HepG2 (cell line): ENCODE measurements around the gene CARTPT. TPM values are rescaled to one million over a fixed set of nuclear protein-coding genes. Genes with fewer than 3 reads are reported as not detected.
A peak's percentile ranks its signal among the peaks of the same experiment; 100 is the strongest.

Experiments
- ATAC-seq: fragments of 200-7000 bp; cut with Tn5 transposase; 3 replicates; pipeline ENCODE4 v1.9.1; 2020; ENCODE audit warnings: mild to moderate bottlenecking, moderate library complexity
- BruUV-seq: library from RNA; stranded (reverse); fragments of 400-500 nt; replicated peaks from 2 replicates; lab custom pipeline; 2021; lab: Mats Ljungman, UMichigan
- CTCF ChIA-PET: fragments of 300-600 bp; formaldehyde crosslinking; extraction: SDS; loops from one replicate; lab custom pipeline; 2021; ENCODE audit warnings: low total read pairs, inconsistent platforms, low intra/inter-chr PET ratio; lab: Yijun Ruan, JAX
- POLR2A ChIA-PET: fragments of 350-600 bp; sonication (Branson Sonifier 250); formaldehyde crosslinking; loops from one replicate; lab custom pipeline; 2020; ENCODE audit warnings: antibody characterized with exemption, inconsistent platforms; lab: Yijun Ruan, JAX
- DNase-seq: peaks from one replicate; pipeline ENCODE4 v3.0.0-alpha.2; 2015; ENCODE audit warnings: low spot score
- FAIRE-seq: peaks from 3 replicates; lab custom pipeline; 2011; peaks lifted over from hg19 to GRCh38; lab: Jason Lieb, UNC
- H2AFZ ChIP-seq: one replicate; pipeline ENCODE4 v1.6.1; 2011; ENCODE audit warnings: low read length, inconsistent platforms
- H3K27ac ChIP-seq: fragments of 300-600 bp; 3 replicates; pipeline ENCODE4 v1.8.0; 2011; ENCODE audit warnings: mixed run types, mild to moderate bottlenecking, mixed read lengths, low read length, inconsistent platforms; ENCODE audit not compliant: insufficient read depth; ENCODE audit errors: extremely low read length
- H3K27me3 ChIP-seq, 2 experiments: fragments of 200-600 bp in 1 of 2; 2 replicates in 1 of 2; 3 replicates in 1 of 2; pipeline versions ENCODE4 v1.6.0 to v1.8.0; 2011; ENCODE audit warnings: low read length in 2 of 2, mild to moderate bottlenecking in 2 of 2, moderate library complexity in 2 of 2, inconsistent platforms in 1 of 2; ENCODE audit not compliant: insufficient read depth in 2 of 2, control insufficient read depth in 1 of 2
- H3K36me3 ChIP-seq, 2 experiments: fragments of 200-600 bp in 1 of 2; replicated peaks in 1 of 2; 2 replicates in 1 of 2; 3 replicates in 1 of 2; pipeline versions ENCODE4 v1.5.1 to v1.8.0; 2011; ENCODE audit warnings: low read length in 2 of 2, inconsistent platforms in 1 of 2; ENCODE audit not compliant: insufficient read depth in 2 of 2, control insufficient read depth in 1 of 2
- H3K4me1 ChIP-seq: 2 replicates; pipeline ENCODE4 v1.5.1; 2012; ENCODE audit warnings: low read length, inconsistent platforms; ENCODE audit not compliant: insufficient read depth
- H3K4me2 ChIP-seq: 2 replicates; pipeline ENCODE4 v1.6.0; 2011; ENCODE audit warnings: low read depth, low read length, inconsistent platforms
- H3K4me3 ChIP-seq, 3 experiments: fragments of 200-600 bp in 1 of 3; sonication (generic), shearing (Covaris generic) in 1 of 3; replicated peaks in 1 of 3; 2 replicates each; pipeline ENCODE4 v1.5.1; 2011 to 2016; ENCODE audit warnings: low read length in 3 of 3, inconsistent platforms in 2 of 3, low read depth in 2 of 3, mild to moderate bottlenecking in 2 of 3, control low read depth in 1 of 3, mixed read lengths in 1 of 3; ENCODE audit not compliant: insufficient read depth in 1 of 3
- H3K79me2 ChIP-seq: one replicate; pipeline ENCODE4 v1.6.1; 2011; ENCODE audit warnings: low read length, inconsistent platforms; ENCODE audit not compliant: insufficient read depth
- H3K9ac ChIP-seq: 2 replicates; pipeline ENCODE4 v1.6.0; 2011; ENCODE audit warnings: mild to moderate bottlenecking, low read depth, low read length, inconsistent platforms; ENCODE audit not compliant: insufficient read depth
- H3K9me3 ChIP-seq: 2 replicates; pipeline ENCODE4 v1.5.1; 2012; ENCODE audit warnings: mild to moderate bottlenecking, low read length
- H4K20me1 ChIP-seq: 2 replicates; pipeline ENCODE4 v1.6.0; 2011; ENCODE audit warnings: inconsistent platforms, mild to moderate bottlenecking, low read length, moderate library complexity; ENCODE audit not compliant: insufficient read depth
- EED ChIP-seq: sonication (generic); formaldehyde crosslinking; IDR thresholded peaks from 2 replicates; pipeline ENCODE4 v1.5.0; 2020; ENCODE audit warnings: mild to moderate bottlenecking, missing genetic modification reagents
- EP300 ChIP-seq, 3 experiments: sonication (generic) in 1 of 3; formaldehyde crosslinking in 1 of 3; IDR thresholded peaks; 2 replicates each; pipeline versions ENCODE4 v1.5.1 to v1.6.1; 2011 to 2020; ENCODE audit warnings: low read depth in 2 of 3, low read length in 2 of 3, borderline replicate concordance in 1 of 3, improper control_type of control experiment in 1 of 3, mild to moderate bottlenecking in 1 of 3, missing genetic modification reagents in 1 of 3, moderate library complexity in 1 of 3
- FOXK2 ChIP-seq: fragments of 450-650 bp; IDR thresholded peaks from 2 replicates; pipeline ENCODE4 v1.6.1; 2016
- HIC2 ChIP-seq: sonication (generic); formaldehyde crosslinking; IDR thresholded peaks from 2 replicates; pipeline ENCODE4 v1.9.0; 2022; ENCODE audit warnings: low read depth, missing genetic modification reagents
- KAT8 ChIP-seq: IDR thresholded peaks from 2 replicates; pipeline ENCODE4 v1.6.1; 2016; ENCODE audit warnings: missing genetic modification reagents, missing compliant biosample characterization
- MBNL3 ChIP-seq: fragments of 250-450 bp; sonication (Bioruptor Pico); conservative IDR thresholded peaks from 2 replicates; pipeline ENCODE4 v1.8.0; 2022; ENCODE audit warnings: mild to moderate bottlenecking, inconsistent platforms
- MYNN ChIP-seq: sonication (generic); formaldehyde crosslinking; IDR thresholded peaks from 2 replicates; pipeline ENCODE4 v1.4.0; 2020; ENCODE audit warnings: mild to moderate bottlenecking, low read depth, missing genetic modification reagents
- NONO ChIP-seq, 2 experiments: fragments of 450-650 bp in 1 of 2; sonication (generic) in 1 of 2; formaldehyde crosslinking in 1 of 2; IDR thresholded peaks in 1 of 2; conservative IDR thresholded peaks in 1 of 2; 2 replicates each; pipeline versions ENCODE4 v1.6.1 to v1.8.0; 2017 to 2022; ENCODE audit warnings: mild to moderate bottlenecking in 1 of 2, missing genetic modification reagents in 1 of 2, moderate library complexity in 1 of 2
- PLRG1 ChIP-seq: fragments of 450-650 bp; conservative IDR thresholded peaks from 2 replicates; pipeline ENCODE4 v1.6.1; 2016
- REST ChIP-seq, 2 experiments: IDR thresholded peaks; 2 replicates each; pipeline ENCODE4 v1.6.1; 2011 to 2012; ENCODE audit warnings: low read length in 2 of 2, borderline replicate concordance in 1 of 2, low read depth in 1 of 2, mild to moderate bottlenecking in 1 of 2, moderate library complexity in 1 of 2
- RXRB ChIP-seq: IDR thresholded peaks from 2 replicates; pipeline ENCODE4 v1.6.1; 2016; ENCODE audit warnings: borderline replicate concordance, missing genetic modification reagents, missing compliant biosample characterization
- THYN1 ChIP-seq: sonication (generic); formaldehyde crosslinking; IDR thresholded peaks from 2 replicates; pipeline ENCODE4 v1.8.1; 2023; ENCODE audit warnings: low read depth, mild to moderate bottlenecking, moderate library complexity, missing genetic modification reagents, borderline replicate concordance
- ZNF232 ChIP-seq: sonication (generic); formaldehyde crosslinking; IDR thresholded peaks from 2 replicates; pipeline ENCODE4 v1.4.0; 2020; ENCODE audit warnings: missing genetic modification reagents, borderline replicate concordance
- ZNF331 ChIP-seq: sonication (generic); formaldehyde crosslinking; IDR thresholded peaks from 2 replicates; pipeline ENCODE4 v1.4.0; 2020; ENCODE audit warnings: missing genetic modification reagents
- ZNF362 ChIP-seq: sonication (generic); formaldehyde crosslinking; IDR thresholded peaks from 2 replicates; pipeline ENCODE4 v1.4.0; 2020; ENCODE audit warnings: missing genetic modification reagents, mild to moderate bottlenecking, borderline replicate concordance
- ZNF850 ChIP-seq: sonication (generic); formaldehyde crosslinking; conservative IDR thresholded peaks from 2 replicates; pipeline ENCODE4 v1.9.0; 2021; ENCODE audit warnings: mild to moderate bottlenecking, missing genetic modification reagents
- WGBS: methylation state at CpG from one replicate; pipeline ENCODE4 v1.1.6; 2017; ENCODE audit warnings: low lambda C conversion rate; 5-methylcytosine and 5-hydroxymethylcytosine counted together
- in situ Hi-C: cut with HindIII; loops from 2 replicates; pipeline ENCODE4 v1.10.0; 2017; ENCODE audit warnings: low pct_unique_long_range_greater_than_20kb; ENCODE audit not compliant: extremely low pct_ligation_motif_present
- intact Hi-C: fragments of 100-400 bp; cut with micrococcal nuclease; formaldehyde crosslinking; loops from one replicate; pipeline ENCODE4 v1.10.0; 2022; ENCODE audit not compliant: unreplicated experiment
- polyA plus RNA-seq, 8 experiments: library from polyadenylated mRNA; depleted of rRNA in 3 of 8; stranded (reverse) in 7 of 8; unstranded in 1 of 8; fragments of >200 nt; fragmentation: Illumina TruSeq in 4 of 8; extraction: Trizol in 4 of 8; gene quantifications; 2 replicates each; pipeline versions ENCODE4 v1.2.1 to v1.2.3, GENCODE V29; 2011 to 2016; ENCODE audit warnings: low read depth in 4 of 8, missing spikeins in 1 of 8, mixed read lengths in 1 of 8; ENCODE audit not compliant: insufficient read depth in 1 of 8
- total RNA-seq, 5 experiments: library from RNA; depleted of rRNA; stranded (reverse); fragments of >200 nt; fragmentation: Illumina TruSeq; extraction: Trizol; gene quantifications; 2 replicates each; pipeline ENCODE4 v1.2.3, GENCODE V29; 2016; ENCODE audit warnings: low read depth in 1 of 5
- TF ChIP-seq, protein P1 (sequence below): sonication (generic); IDR thresholded peaks from 2 replicates; pipeline ENCODE4 v1.6.1; 2016; ENCODE audit warnings: low read depth, borderline replicate concordance

The CARTPT gene
- total and polyA plus RNA-seq, 2 of the 13 experiments (the other 11 are each of a cell fraction or from before 2014, with no cell fraction given): not detected

- peaks cover 14% of the 10 kb centered on the region; the same call in 1 of the 2 replicates for H3K4me1 ChIP-seq
- POLR2A ChIA-PET: interaction anchor here (0.9 to 2.1 kb wide), 2 partner anchors 11 to 13 kb away, joined by 3 to 11 read pairs; no protein-coding TSS in a partner anchor
- H3K27me3 ChIP-seq: no peaks in the 10 kb centered on the region; a peak in 1 of 5 replicates
- intact Hi-C loops: no loop called here
- BruUV-seq: no TSS peak
- no peak overlapping the region for H3K4me3 ChIP-seq
- no peaks in the 10 kb centered on the region for H3K9me3 ChIP-seq
- in situ Hi-C loops: no loop called here
- no peaks in the 10 kb centered on the region for H4K20me1 ChIP-seq
- H3K79me2 ChIP-seq: no peaks in the 10 kb centered on the region
- no peak overlapping the region for H2AFZ ChIP-seq
- H3K27ac ChIP-seq: no peak overlapping the region
- no peaks in the 10 kb centered on the region for H3K36me3 ChIP-seq
- CTCF ChIA-PET: no interaction called here
- ATAC-seq: no peak
- 5% methylated on average over 3 of the region's 3 CpGs for WGBS
- FAIRE-seq: peak; percentile 43
- H3K9ac ChIP-seq: no peak overlapping the region
- peak; percentile 39 for DNase-seq
- H3K4me2 ChIP-seq: no peak overlapping the region
- TF ChIP-seq FOXK2 (no peak), KAT8 (CRISPR knock-in tag) (no peak), THYN1 (CRISPR knock-in tag) (no peak), ZNF232 (CRISPR knock-in tag) (no peak), NONO (IDR thresholded peaks at IDR 0.05) (no peak), NONO (CRISPR knock-in tag; conservative IDR thresholded peaks at IDR 0.05) (no peak), ZNF850 (CRISPR knock-in tag) (no peak), RXRB (CRISPR knock-in tag) (no peak), MYNN (CRISPR knock-in tag) (no peak), ZNF362 (CRISPR knock-in tag) (no peak), REST (IDR thresholded peaks at IDR 0.05; ENCODE audit: borderline replicate concordance in 1 of 2, low read depth in 1 of 2, low read length in 2 of 2) (no peak), MBNL3 (CRISPR knock-in tag) (no peak), PLRG1 (no peak), EED (CRISPR knock-in tag) (no peak), ZNF331 (CRISPR knock-in tag) (no peak), EP300 (IDR thresholded peaks at IDR 0.05; ENCODE audit: low read depth in 2 of 2, low read length in 2 of 2) (0 out of 4 replicates have a peak, but pooled peaks of 1 of the 2 experiments have one; percentile 17), EP300 (CRISPR knock-in tag; IDR thresholded peaks at IDR 0.05; ENCODE audit: borderline replicate concordance) (no peak), HIC2 (no peak)
- TF ChIP-seq, protein P1, sequence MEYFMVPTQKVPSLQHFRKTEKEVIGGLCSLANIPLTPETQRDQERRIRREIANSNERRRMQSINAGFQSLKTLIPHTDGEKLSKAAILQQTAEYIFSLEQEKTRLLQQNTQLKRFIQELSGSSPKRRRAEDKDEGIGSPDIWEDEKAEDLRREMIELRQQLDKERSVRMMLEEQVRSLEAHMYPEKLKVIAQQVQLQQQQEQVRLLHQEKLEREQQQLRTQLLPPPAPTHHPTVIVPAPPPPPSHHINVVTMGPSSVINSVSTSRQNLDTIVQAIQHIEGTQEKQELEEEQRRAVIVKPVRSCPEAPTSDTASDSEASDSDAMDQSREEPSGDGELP: no peak
These were observed 12.2 kb upstream of the CARTPT start for GRCh38 chr5:71706906-71707305.
